Lower leg skin (tissue), 3 donors: ENCODE data around the gene NCOA4.

Source experiments
- POLR2A ChIP-seq, 2 donors: fragments of 450-650 bp; IDR thresholded peaks; one replicate each; pipeline ENCODE4 v1.6.1; 2016 to 2017; ENCODE audit warnings: antibody characterized with exemption in 2 of 2, mild to moderate bottlenecking in 1 of 2, moderate library complexity in 1 of 2
- TF ChIP-seq, protein P1 (sequence below), 3 donors: fragments of 450-650 bp; IDR thresholded peaks; one replicate each; pipeline ENCODE4 v1.5.1; 2016; ENCODE audit warnings: antibody characterized with exemption in 3 of 3, mild to moderate bottlenecking in 3 of 3, moderate library complexity in 2 of 3

- TF ChIP-seq, protein P1, sequence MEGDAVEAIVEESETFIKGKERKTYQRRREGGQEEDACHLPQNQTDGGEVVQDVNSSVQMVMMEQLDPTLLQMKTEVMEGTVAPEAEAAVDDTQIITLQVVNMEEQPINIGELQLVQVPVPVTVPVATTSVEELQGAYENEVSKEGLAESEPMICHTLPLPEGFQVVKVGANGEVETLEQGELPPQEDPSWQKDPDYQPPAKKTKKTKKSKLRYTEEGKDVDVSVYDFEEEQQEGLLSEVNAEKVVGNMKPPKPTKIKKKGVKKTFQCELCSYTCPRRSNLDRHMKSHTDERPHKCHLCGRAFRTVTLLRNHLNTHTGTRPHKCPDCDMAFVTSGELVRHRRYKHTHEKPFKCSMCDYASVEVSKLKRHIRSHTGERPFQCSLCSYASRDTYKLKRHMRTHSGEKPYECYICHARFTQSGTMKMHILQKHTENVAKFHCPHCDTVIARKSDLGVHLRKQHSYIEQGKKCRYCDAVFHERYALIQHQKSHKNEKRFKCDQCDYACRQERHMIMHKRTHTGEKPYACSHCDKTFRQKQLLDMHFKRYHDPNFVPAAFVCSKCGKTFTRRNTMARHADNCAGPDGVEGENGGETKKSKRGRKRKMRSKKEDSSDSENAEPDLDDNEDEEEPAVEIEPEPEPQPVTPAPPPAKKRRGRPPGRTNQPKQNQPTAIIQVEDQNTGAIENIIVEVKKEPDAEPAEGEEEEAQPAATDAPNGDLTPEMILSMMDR (IDR thresholded peaks at IDR 0.05) = no peak
- TF ChIP-seq POLR2A (IDR thresholded peaks at IDR 0.05) = no peak
Observed at GRCh38 chr10:46016190-46016589, 14.2 kb downstream of the NCOA4 start.
